Measurements from ENCODE around the gene PLEKHS1.

The PLEKHS1 gene

GRCh38 chr10:113716109-113716910 lies 35.2 kb upstream of the PLEKHS1 start:
- peak; percentile 87 for TF ChIP-seq REST (IDR thresholded peaks at IDR 0.05; ENCODE audit: insufficient replicate concordance, low read depth)
- TF ChIP-seq SPI1 (IDR thresholded peaks at IDR 0.05; ENCODE audit: borderline replicate concordance, low read depth): 0 out of 2 replicates have a peak, but pooled peaks have one; percentile 2
- no peak for TF ChIP-seq GABPA (IDR thresholded peaks at IDR 0.05; ENCODE audit: low read depth)
- no peak for TF ChIP-seq CTCF (IDR thresholded peaks at IDR 0.05; ENCODE audit: insufficient read depth, low read length)
- DNase-seq (ENCODE audit: low read depth in 1 of 2, low spot score in 1 of 2): no peak

GRCh38 chr10:113718969-113719822 lies 32.3 kb upstream of the PLEKHS1 start:
- H3K27me3 ChIP-seq (ENCODE audit: insufficient read depth, poor library complexity, severe bottlenecking): no peaks in the 10 kb centered on the region
- no peak overlapping the region for H3K4me3 ChIP-seq (replicated peaks; ENCODE audit: insufficient read depth, low read length)
- DNase-seq (ENCODE audit: low read depth in 1 of 2, low spot score in 1 of 2): no peak
- TF ChIP-seq CTCF (IDR thresholded peaks at IDR 0.05; ENCODE audit: insufficient read depth, low read length): no peak
- TF ChIP-seq REST (IDR thresholded peaks at IDR 0.05; ENCODE audit: insufficient replicate concordance, low read depth): no peak
- TF ChIP-seq GABPA (IDR thresholded peaks at IDR 0.05; ENCODE audit: low read depth): no peak
- TF ChIP-seq SPI1 (IDR thresholded peaks at IDR 0.05; ENCODE audit: borderline replicate concordance, low read depth): no peak
- TF ChIP-seq POLR2AphosphoS5 (IDR thresholded peaks at IDR 0.05; ENCODE audit: low read depth): no peak
- no peak overlapping the region for H3K27ac ChIP-seq (replicated peaks)

More at GRCh38 chr10:113716109-113716910, 35.2 kb upstream of the PLEKHS1 start:
- H3K27me3 ChIP-seq (ENCODE audit: insufficient read depth, poor library complexity, severe bottlenecking): no peaks in the 10 kb centered on the region
- H3K4me3 ChIP-seq (replicated peaks; ENCODE audit: insufficient read depth, low read length): no peak overlapping the region
- H3K27ac ChIP-seq (replicated peaks): no peak overlapping the region

- Histone ChIP-seq H3K27ac (replicated peaks) (no peak overlapping the region), H3K27me3 (ENCODE audit: insufficient read depth, poor library complexity, severe bottlenecking) (no peaks in the 10 kb centered on the region), H3K4me3 (replicated peaks; ENCODE audit: insufficient read depth, low read length) (no peak overlapping the region)
- DNase-seq (ENCODE audit: low read depth in 1 of 2, low spot score in 1 of 2): no peak
- TF ChIP-seq GABPA (IDR thresholded peaks at IDR 0.05; ENCODE audit: low read depth): no peak
- no peak for TF ChIP-seq CTCF (IDR thresholded peaks at IDR 0.05; ENCODE audit: insufficient read depth, low read length)
- TF ChIP-seq POLR2AphosphoS5 (IDR thresholded peaks at IDR 0.05; ENCODE audit: low read depth): no peak
- no peak for TF ChIP-seq SPI1 (IDR thresholded peaks at IDR 0.05; ENCODE audit: borderline replicate concordance, low read depth)
- no peak for TF ChIP-seq REST (IDR thresholded peaks at IDR 0.05; ENCODE audit: insufficient replicate concordance, low read depth)
Measured at GRCh38 chr10:113720386-113720785, 31.1 kb upstream of the PLEKHS1 start.

Measured in HL-60 (cell line).